ENCODE measurements around the gene ZNF512. TPM values are rescaled to one million over a fixed set of nuclear protein-coding genes. Genes with fewer than 3 reads are reported as not detected.
"Not testable (repeated sequence)": the region's sequence is repeated elsewhere in the genome, so short reads cannot be mapped to it uniquely, and the experiment has no call there.

The ZNF512 gene
- total RNA-seq, 1 experiment from 2014 or later = 7.3 TPM

DNA sequence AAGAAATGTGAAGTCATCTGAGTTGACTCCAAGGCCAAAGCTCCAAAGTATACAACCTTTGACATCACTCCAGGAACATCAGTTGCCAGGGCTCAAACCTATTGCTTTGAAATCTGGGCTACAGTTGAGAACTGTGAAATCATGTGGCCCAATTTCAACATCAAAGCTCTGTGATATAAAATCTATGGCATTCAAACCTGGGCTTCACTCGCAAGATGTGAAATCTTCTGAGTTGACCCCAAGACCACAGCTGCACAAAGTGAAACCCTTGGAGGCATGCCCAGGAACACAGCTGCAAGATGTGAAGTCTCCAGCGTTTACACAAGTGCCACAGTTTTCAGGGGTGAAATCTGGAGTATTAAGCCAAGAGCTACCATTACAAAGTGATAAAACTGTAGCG lies 9.4 kb upstream of the ZNF512 start:
- DNase-seq (ENCODE audit: low read depth, low spot score) = no peak
- in situ Hi-C loops (cut with HindIII; ENCODE audit: low pct_unique_long_range_greater_than_20kb, low sequenced_read_pairs) = no loop called here

DNA sequence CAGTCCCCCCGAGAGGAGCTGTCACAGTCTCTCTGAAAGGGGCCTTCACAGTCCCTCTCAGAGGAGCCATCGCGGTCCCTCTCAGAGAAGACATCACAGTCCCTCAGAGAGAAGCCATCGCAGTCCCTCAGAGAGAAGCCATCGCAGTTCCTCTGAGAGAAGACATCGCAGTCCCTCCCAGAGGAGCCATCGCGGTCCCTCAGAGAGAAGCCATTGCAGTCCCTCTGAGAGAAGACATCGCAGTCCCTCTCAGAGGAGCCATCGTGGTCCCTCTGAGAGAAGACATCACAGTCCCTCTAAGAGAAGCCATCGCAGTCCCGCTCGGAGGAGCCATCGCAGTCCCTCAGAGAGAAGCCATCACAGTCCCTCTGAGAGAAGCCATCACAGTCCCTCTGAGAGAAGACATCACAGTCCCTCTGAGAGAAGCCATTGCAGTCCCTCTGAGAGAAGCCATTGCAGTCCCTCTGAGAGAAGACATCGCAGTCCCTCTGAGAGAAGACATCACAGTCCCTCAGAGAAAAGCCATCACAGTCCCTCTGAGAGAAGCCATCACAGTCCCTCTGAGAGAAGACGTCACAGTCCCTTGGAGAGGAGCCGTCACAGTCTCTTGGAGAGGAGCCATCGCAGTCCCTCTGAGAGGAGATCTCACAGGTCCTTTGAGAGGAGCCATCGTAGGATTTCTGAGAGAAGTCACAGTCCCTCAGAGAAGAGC lies 1.3 kb upstream of the ZNF512 start:
- in situ Hi-C loops (cut with HindIII; ENCODE audit: low pct_unique_long_range_greater_than_20kb, low sequenced_read_pairs) = no loop called here
- DNase-seq (ENCODE audit: low read depth, low spot score) = no peak

DNA sequence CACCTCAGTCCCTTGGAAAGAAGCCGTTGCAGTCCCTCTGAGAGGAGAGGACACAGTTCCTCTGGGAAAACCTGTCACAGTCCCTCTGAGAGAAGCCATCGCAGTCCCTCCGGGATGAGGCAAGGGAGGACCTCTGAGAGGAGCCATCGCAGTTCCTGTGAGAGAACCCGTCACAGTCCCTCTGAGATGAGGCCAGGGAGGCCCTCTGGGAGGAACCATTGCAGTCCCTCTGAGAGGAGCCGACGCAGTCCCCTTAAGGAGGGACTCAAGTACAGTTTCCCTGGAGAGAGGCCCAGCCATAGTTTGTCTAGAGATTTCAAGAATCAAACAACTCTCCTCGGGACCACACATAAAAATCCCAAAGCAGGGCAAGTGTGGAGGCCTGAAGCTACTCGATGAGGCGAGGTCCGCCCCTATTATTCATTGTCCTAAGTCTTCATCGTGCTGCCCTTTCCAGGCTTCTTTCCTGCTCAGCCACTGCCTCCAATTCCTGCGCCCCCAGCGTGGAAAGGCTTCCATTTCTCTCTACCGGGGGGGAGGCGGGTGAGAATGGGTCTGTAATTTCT lies 630 bp upstream of the ZNF512 start:
- in situ Hi-C loops (cut with HindIII; ENCODE audit: low pct_unique_long_range_greater_than_20kb, low sequenced_read_pairs) = no loop called here
- no peak for DNase-seq (ENCODE audit: low read depth, low spot score)

DNA sequence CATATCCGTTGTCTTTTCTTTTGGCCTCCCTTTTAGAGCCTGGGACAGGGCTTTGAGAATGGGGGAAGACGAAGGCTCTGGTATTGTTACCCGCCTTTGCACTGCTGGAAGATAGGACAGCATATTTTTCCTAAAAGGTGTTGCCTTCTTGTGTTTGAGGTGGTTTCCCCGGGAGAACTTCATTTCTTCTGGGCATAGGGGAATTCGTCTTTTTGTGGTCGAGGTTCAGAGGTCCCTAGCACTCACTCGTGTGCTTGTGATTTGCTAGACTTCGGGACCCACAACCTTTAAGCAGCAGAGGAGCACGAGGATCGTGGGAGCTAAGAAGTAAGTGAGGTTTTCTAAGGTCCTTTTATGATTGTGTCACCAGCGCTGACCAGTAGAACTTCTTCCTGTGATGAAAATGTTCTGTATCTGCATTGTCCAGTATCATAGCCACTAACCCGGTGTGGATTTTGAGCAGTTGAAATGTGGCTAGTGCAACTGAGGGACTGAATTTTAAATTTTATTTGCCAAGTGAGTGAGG lies 611 bp downstream of the ZNF512 start:
- in situ Hi-C loops (cut with HindIII; ENCODE audit: low pct_unique_long_range_greater_than_20kb, low sequenced_read_pairs) = no loop called here
- DNase-seq (ENCODE audit: low read depth, low spot score) = no peak

DNA sequence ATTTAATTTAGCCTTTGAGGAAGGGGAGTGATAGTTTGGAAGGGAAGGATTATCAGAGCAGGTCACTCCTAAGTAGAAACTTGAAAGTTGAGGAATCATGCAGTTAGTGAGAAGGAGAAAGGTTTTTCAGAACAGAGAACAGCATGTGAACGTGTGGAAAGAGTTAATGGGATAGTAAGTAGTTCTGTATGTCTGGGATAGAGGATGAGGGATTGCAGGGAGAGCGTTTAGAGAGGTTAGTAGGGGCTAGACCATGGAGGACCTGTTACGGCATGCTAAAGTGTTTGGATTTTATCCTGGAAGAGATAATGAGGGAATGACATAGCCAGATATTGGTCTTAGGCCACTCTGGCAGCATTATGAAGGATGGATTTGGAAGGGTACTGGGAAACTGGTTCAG lies 1.8 kb downstream of the ZNF512 start:
- in situ Hi-C loops (cut with HindIII; ENCODE audit: low pct_unique_long_range_greater_than_20kb, low sequenced_read_pairs) = no loop called here
- DNase-seq (ENCODE audit: low read depth, low spot score) = no peak

DNA sequence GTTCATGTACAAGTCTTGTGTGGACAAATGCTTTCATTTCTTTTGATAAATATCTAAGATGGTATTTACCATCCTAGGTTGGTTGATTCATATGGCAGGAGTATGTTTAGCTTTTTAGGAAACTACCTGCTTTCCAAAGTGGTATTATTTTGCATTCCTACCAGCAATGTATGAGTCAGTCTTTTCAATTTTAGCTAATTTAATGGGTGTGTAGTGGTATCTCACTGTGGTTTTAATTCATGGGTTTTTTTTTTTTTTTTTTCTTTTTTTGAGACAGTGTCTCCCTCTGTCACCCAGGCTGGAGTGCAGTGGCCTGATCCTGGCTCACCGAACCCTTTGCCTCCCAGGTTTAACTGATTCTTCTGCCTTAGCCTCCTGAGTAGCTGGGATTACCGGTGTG lies 4.2 kb downstream of the ZNF512 start:
- DNase-seq (ENCODE audit: low read depth, low spot score) = no peak
- in situ Hi-C loops (cut with HindIII; ENCODE audit: low pct_unique_long_range_greater_than_20kb, low sequenced_read_pairs) = no loop called here

DNA sequence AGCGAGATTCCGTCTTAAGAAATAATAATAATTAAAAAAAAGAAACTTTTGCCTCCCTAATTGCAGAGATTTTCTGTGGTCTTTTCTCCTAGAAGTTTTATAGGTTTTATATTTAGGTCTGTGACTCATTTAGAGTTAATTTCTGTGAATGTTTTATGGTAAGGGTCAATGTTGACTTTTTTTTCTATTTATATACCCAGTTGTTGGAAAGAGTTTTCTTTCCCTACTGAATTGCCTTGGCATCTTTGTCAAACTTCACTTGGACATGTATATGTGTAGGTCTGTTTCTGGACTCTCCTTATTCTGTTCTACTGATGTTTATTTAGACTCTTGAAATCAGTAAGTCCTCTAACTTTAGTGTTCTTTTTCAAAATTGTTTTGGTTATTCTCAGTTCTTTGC lies 5.5 kb downstream of the ZNF512 start:
- DNase-seq (ENCODE audit: low read depth, low spot score) = no peak
- in situ Hi-C loops (cut with HindIII; ENCODE audit: low pct_unique_long_range_greater_than_20kb, low sequenced_read_pairs) = no loop called here

DNA sequence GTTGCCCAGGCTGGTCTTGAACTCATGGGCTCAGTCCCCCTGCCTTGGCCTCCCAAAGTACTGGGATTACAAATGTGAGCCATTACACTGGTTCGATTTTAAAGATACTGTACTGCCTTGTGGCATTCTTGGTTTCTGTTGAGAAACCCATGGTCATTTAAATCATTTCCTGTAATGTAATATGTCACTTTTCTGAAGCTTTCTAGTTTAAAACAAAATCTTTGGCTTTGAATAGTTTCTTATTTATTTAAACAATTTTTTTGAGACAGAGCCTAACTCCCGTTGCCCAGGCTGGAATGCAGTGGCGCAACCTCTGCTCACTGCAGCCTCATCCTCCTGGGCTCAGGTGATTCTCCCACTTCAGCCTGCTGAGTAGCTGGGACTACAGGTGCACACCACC lies 8.9 kb downstream of the ZNF512 start:
- in situ Hi-C loops (cut with HindIII; ENCODE audit: low pct_unique_long_range_greater_than_20kb, low sequenced_read_pairs) = no loop called here
- no peak for DNase-seq (ENCODE audit: low read depth, low spot score)

DNA sequence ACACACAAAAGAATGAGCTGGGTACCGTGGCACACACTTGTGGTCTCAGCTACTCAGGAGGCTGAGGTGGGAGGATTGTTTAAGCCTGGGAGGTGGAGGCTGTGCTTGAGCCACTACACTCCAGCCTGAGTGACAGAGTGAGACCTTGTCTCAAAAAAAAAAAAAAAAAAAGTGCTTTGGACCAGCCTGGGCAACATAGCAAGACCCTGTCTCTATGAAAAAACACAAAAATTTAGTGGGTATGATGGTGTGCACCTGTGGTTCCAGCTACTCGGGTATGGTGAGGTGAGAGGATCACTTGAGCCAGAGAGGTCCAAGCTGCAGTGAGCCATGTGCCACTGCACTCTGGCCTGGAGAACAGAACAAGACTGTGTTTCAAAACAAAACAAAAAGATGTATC lies 10.4 kb downstream of the ZNF512 start:
- DNase-seq (ENCODE audit: low read depth, low spot score) = no peak
- in situ Hi-C loops (cut with HindIII; ENCODE audit: low pct_unique_long_range_greater_than_20kb, low sequenced_read_pairs) = no loop called here

DNA sequence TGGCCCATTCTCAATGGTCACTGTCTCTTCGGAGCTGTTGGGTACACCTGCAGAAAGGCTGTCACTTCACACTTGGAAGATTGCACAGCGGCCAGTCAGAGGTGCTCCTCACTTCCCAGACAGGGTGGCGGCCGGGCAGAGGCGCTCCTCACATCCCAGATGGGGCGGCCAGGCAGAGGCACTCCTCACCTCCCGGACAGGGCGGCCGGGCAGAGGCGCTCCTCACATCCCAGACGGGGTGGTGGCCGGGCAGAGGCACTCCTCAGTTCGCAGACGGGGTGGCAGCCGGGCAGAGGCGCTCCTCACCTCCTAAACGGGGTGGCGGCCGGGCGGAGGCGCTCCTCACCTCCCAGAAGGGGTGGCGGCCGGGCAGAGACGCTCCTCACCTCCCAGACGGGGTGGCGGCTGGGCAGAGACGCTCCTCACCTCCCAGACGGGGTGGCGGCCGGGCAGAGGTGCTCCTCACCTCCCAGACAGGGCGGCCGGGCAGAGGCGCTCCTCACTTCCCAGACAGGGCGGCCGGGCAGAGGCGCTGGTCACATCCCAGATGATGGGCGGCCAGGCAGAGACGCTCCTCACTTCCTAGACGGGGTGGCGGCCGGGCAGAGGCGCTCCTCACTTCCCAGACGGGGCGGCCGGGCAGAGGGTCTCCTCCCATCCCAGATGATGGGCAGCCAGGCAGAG lies 11.3 kb downstream of the ZNF512 start:
- in situ Hi-C loops (cut with HindIII; ENCODE audit: low pct_unique_long_range_greater_than_20kb, low sequenced_read_pairs); DNase-seq (ENCODE audit: low read depth, low spot score): not testable (repeated sequence)

DNA sequence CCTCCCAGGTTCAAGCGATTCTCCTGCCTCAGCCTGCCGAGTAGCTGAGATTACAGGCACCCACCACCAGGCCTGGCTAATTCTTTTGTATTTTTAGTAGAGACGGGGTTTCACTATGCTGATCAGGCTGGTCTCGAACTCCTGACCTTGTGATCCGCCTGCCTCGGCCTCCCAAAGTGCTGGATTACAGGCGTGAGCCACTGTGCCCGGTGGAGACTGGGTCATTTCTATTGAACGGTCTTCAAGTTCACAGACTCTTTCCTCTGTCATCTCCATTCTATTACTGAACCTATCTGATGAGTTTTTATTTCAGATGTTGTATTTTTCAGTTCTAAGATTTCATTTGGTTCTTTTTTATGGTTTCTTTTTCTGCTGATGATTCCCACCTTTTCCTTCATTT lies 12.6 kb downstream of the ZNF512 start:
- DNase-seq (ENCODE audit: low read depth, low spot score); in situ Hi-C loops (cut with HindIII; ENCODE audit: low pct_unique_long_range_greater_than_20kb, low sequenced_read_pairs): not testable (repeated sequence)

DNA sequence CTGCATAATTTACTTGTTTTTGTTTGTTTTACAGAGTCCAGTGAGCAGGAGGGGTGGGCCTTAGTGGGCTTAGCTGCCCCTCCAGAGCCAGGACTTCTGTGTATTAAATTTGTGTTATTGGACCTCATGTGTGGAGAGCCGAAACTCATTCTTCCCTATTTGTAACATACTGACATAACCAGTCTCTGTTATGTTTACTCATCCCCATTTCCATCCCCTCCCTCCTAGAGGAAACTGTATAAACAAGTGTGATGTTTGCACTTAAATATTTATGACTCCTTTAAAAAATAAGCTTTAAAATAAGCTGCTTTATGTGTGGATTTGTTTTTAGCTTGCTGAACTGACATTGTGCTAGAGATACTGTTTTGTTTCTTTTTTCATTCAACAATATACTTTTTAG lies 13.8 kb downstream of the ZNF512 start:
- in situ Hi-C loops (cut with HindIII; ENCODE audit: low pct_unique_long_range_greater_than_20kb, low sequenced_read_pairs) = no loop called here
- DNase-seq (ENCODE audit: low read depth, low spot score) = no peak

DNA sequence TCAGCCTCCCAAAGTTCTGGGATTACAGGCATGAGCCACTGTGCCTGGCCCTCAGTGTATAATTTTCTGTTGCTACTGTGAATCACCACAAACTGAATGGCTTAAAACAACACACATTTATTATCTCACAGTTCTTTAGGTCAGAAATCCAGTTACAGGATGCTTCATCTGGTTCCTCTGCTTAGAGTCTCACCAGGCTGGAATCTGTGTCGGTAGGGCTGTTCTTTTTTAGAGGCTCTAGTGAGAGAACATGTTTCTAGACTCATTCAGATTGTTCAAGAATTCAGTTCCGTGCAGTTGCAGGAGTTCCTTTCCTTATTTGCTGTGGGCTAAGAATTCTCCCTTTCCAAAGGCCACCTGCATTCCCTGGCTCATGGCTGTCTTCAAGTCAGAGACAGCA lies 23.8 kb downstream of the ZNF512 start:
- in situ Hi-C loops (cut with HindIII; ENCODE audit: low pct_unique_long_range_greater_than_20kb, low sequenced_read_pairs) = no loop called here
- DNase-seq (ENCODE audit: low read depth, low spot score) = no peak

DNA sequence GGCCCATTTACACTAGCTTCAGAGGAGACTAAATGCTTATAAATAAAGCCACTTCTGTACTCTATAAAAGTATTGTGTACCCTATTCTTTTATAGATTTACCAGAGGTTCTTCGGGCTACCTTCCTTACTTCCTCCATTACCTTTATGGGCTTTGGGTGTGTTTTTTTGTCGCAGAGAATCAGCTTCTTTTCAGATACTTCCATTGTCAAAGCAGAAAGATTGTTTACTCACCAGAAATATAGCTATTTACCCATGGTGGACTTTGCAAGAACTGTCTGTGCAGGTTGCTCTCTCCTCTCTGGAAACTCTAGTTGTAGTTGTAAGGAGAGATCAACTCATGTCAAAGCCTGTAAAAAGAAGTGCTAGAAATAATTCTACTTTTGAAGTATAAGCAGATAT lies 31.1 kb downstream of the ZNF512 start:
- no peak for DNase-seq (ENCODE audit: low read depth, low spot score)

DNA sequence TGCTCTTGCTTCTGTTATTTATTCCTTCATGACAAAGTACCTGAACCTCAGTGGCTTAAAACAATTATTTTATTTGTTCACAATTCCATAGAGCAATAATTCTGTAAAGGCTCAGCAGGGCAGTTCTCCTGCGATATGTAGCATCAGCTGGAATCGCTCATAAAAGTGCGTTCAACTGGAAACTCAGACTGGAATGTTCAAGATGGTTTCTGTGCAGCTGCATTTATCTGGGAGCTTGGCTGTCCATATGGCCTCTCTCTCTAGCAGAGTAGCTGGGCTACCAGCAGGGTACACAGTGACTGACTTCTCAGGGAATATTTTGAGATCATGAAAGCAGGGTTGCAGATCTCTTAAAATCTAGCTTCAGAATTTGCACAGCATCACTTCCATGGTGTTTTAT lies 32.5 kb downstream of the ZNF512 start:
- DNase-seq (ENCODE audit: low read depth, low spot score) = no peak
- in situ Hi-C loops (cut with HindIII; ENCODE audit: low pct_unique_long_range_greater_than_20kb, low sequenced_read_pairs) = no loop called here

More for the DNA sequence above, 31.1 kb downstream of the ZNF512 start:
- in situ Hi-C loops (cut with HindIII; ENCODE audit: low pct_unique_long_range_greater_than_20kb, low sequenced_read_pairs) = no loop called here

DNA sequence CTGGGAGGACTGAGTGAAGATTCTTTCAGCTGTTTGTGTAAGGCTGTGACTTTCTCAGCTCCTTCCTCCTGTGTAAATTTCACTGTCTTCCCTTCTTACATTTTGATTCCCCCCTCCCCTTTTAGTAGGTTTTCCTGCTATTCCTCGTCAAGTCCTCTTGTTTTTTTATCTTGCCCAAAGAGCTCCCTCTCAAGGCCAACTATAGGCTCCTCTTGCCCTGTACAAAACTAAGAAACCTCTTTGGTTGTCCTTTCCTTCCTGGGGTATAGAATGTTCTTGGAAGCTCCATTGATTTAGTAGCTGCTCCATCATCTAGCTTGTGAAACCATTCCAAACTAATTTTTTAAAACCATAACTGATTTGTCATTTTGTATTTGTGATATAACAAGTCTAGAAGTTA lies 38.7 kb downstream of the ZNF512 start:
- in situ Hi-C loops (cut with HindIII; ENCODE audit: low pct_unique_long_range_greater_than_20kb, low sequenced_read_pairs) = no loop called here
- DNase-seq (ENCODE audit: low read depth, low spot score) = peak; percentile 47

DNA sequence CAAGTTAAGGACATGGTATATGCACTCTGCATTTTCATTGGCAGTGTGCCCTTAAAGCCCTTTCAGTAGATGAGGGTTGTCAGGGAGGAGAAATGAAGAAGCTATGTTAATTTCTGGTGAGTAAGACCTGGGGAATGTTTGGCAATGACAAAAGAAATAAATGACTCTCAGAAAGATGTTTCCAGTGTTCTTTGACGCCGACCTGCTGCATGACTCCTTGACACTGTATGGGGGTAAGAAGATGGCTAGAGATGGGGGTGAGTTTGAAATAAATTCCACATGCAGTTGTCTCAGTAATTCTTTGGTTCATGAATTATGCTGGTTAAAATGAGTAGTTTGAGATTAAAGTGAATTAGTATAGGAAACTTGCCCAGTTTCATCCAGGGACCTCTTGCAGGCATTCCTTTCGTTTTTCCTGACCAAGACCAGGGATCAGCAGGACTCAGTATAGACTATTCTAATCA lies 40.1 kb downstream of the ZNF512 start:
- in situ Hi-C loops (cut with HindIII; ENCODE audit: low pct_unique_long_range_greater_than_20kb, low sequenced_read_pairs) = no loop called here
- no peak for DNase-seq (ENCODE audit: low read depth, low spot score)

DNA sequence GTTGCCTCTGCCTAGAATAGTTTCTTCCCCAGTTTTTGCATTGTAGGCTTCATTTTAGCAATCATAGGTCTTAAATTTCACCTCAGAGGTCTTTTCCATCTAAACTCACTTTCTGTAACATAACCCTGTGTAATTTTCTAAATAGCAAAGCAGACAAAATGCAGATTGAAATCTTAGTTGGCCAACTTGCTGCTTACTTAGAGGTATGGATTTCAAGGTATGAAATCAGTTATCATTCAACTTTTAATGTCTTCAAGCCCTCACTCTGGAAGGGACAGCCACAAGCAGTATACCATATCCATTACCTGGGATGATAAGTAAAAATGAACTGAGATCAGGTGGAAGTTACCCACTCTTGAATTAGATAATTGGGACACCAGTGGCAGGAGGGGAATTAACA lies 42.1 kb downstream of the ZNF512 start:
- in situ Hi-C loops (cut with HindIII; ENCODE audit: low pct_unique_long_range_greater_than_20kb, low sequenced_read_pairs) = no loop called here
- no peak for DNase-seq (ENCODE audit: low read depth, low spot score)

DNA sequence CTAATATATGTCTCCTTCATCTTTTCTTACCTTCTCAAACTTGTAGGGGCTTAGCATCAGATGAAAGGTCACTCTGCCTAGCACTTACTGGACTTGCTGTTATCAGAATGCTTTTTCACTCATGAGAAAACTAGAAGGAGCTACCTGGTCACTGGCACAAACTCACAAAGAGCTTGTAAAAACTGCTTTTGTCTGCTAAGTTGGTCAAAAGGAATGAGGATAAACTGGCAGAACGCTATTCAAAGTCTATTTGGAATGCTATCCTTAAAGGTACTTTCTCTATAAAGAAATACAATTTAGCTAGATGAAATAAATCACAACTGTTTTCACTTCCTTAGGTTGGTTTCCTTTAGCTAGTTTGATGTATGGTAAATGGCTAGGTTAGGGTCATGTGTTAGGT lies 43.5 kb downstream of the ZNF512 start:
- DNase-seq (ENCODE audit: low read depth, low spot score); in situ Hi-C loops (cut with HindIII; ENCODE audit: low pct_unique_long_range_greater_than_20kb, low sequenced_read_pairs): not testable (repeated sequence)
